Endothelial cell (in vitro differentiated cells): ENCODE data around the gene FAM234B. TPM values are rescaled to one million over a fixed set of nuclear protein-coding genes. Genes with fewer than 3 reads are reported as not detected.
A peak's percentile ranks its signal among the peaks of the same experiment; 100 is the strongest.
"Not testable (repeated sequence)": the region's sequence is repeated elsewhere in the genome, so short reads cannot be mapped to it uniquely, and the experiment has no call there.

Source experiments
- DNase-seq: peaks from one replicate; pipeline ENCODE4 v3.0.0; 2021; ENCODE audit warnings: low spot score
- H3K27ac Mint-ChIP-seq: one replicate; pipeline ENCODE4 v1.8.0; 2021; ENCODE audit warnings: mixed read lengths, inconsistent platforms; ENCODE audit not compliant: unreplicated experiment
- H3K27me3 Mint-ChIP-seq: one replicate; pipeline ENCODE4 v1.8.0; 2021; ENCODE audit warnings: mild to moderate bottlenecking, moderate library complexity, mixed read lengths, inconsistent platforms; ENCODE audit not compliant: unreplicated experiment
- H3K36me3 Mint-ChIP-seq: one replicate; pipeline ENCODE4 v1.8.0; 2021; ENCODE audit warnings: mild to moderate bottlenecking, low read depth, mixed read lengths, inconsistent platforms; ENCODE audit not compliant: unreplicated experiment
- H3K4me1 Mint-ChIP-seq: one replicate; pipeline ENCODE4 v1.8.0; 2021; ENCODE audit warnings: mild to moderate bottlenecking, mixed read lengths, inconsistent platforms; ENCODE audit not compliant: unreplicated experiment
- H3K4me3 Mint-ChIP-seq: one replicate; pipeline ENCODE4 v1.8.0; 2021; ENCODE audit warnings: mild to moderate bottlenecking, mixed read lengths, inconsistent platforms; ENCODE audit not compliant: unreplicated experiment
- H3K9me3 Mint-ChIP-seq: one replicate; pipeline ENCODE4 v1.8.0; 2021; ENCODE audit warnings: mixed read lengths, inconsistent platforms; ENCODE audit not compliant: unreplicated experiment
- CTCF ChIP-seq: fragments of 200-600 bp; sonication (generic); IDR thresholded peaks from one replicate; pipeline ENCODE4 v1.5.0; 2021; ENCODE audit warnings: antibody characterized with exemption; ENCODE audit not compliant: unreplicated experiment
- total RNA-seq: library from RNA; stranded (reverse); fragmentation: NEBNext Ultra II Directional; extraction: Animal tissue kit (Norgen Biotek cat#: 25700); gene quantifications from one replicate; pipeline ENCODE4 v1.2.1, GENCODE V29; 2021; ENCODE audit not compliant: unreplicated experiment

The FAM234B gene
- total RNA-seq, 1 donor from 2014 or later = 36.3 TPM

GRCh38 chr12:13044906-13045299 lies 722 bp downstream of the FAM234B start:
- H3K36me3 Mint-ChIP-seq = no peaks in the 10 kb centered on the region
- DNase-seq = no peak
- H3K27me3 Mint-ChIP-seq = peaks cover 3% of the 10 kb centered on the region
- peaks cover 22% of the 10 kb centered on the region for H3K4me1 Mint-ChIP-seq
- no peak for TF ChIP-seq CTCF
- no peak overlapping the region for H3K27ac Mint-ChIP-seq
- H3K9me3 Mint-ChIP-seq = no peaks in the 10 kb centered on the region
- H3K4me3 Mint-ChIP-seq = peak overlapping the region; percentile 94

- Mint-ChIP-seq H3K36me3 (no peaks in the 10 kb centered on the region), H3K9me3 (no peaks in the 10 kb centered on the region), H3K4me3 (peak overlapping the region; percentile 94), H3K27me3 (peaks cover 4% of the 10 kb centered on the region), H3K27ac (peak overlapping the region; percentile 26), H3K4me1 (peaks cover 29% of the 10 kb centered on the region)
- no peak for TF ChIP-seq CTCF
- no peak for DNase-seq
Observed at GRCh38 chr12:13045816-13046215, 1.6 kb downstream of the FAM234B start.

GRCh38 chr12:13046964-13047363 lies 2.8 kb downstream of the FAM234B start:
- Mint-ChIP-seq H3K27me3 (peaks cover 2% of the 10 kb centered on the region), H3K4me1 (peaks cover 34% of the 10 kb centered on the region), H3K36me3 (no peaks in the 10 kb centered on the region), H3K9me3 (no peaks in the 10 kb centered on the region), H3K4me3 (no peak overlapping the region), H3K27ac (no peak overlapping the region)
- no peak for DNase-seq
- TF ChIP-seq CTCF = no peak

- Mint-ChIP-seq H3K4me3 (no peak overlapping the region), H3K9me3 (no peaks in the 10 kb centered on the region), H3K4me1 (peaks cover 36% of the 10 kb centered on the region), H3K36me3 (peaks cover 6% of the 10 kb centered on the region), H3K27me3 (peaks cover 2% of the 10 kb centered on the region), H3K27ac (peak overlapping the region; percentile 93)
- peak; percentile 15 for DNase-seq
- no peak for TF ChIP-seq CTCF
Observed at GRCh38 chr12:13049816-13050215, 5.6 kb downstream of the FAM234B start.

GRCh38 chr12:13052421-13052820 lies 8.2 kb downstream of the FAM234B start:
- Mint-ChIP-seq H3K4me3 (no peak overlapping the region), H3K27me3 (peaks cover 2% of the 10 kb centered on the region), H3K36me3 (peaks cover 19% of the 10 kb centered on the region), H3K9me3 (no peaks in the 10 kb centered on the region), H3K4me1 (peaks cover 28% of the 10 kb centered on the region), H3K27ac (no peak overlapping the region)
- DNase-seq = no peak
- no peak for TF ChIP-seq CTCF

GRCh38 chr12:13053617-13054016 lies 9.4 kb downstream of the FAM234B start:
- Mint-ChIP-seq H3K36me3 (peaks cover 26% of the 10 kb centered on the region), H3K4me1 (peaks cover 25% of the 10 kb centered on the region)
- H3K27me3 Mint-ChIP-seq, H3K4me3 Mint-ChIP-seq, DNase-seq, H3K9me3 Mint-ChIP-seq, H3K27ac Mint-ChIP-seq: not testable (repeated sequence)
